NCI-H510A treated with DMSO at 0.1 percent for 48 hours (cell line): ENCODE data around the gene CAMK2A.

Source experiments
- DNase-seq: peaks from one replicate; lab custom pipeline; 2025; lab: John Stamatoyannopoulos, UW

CAMK2A gene

DNA sequence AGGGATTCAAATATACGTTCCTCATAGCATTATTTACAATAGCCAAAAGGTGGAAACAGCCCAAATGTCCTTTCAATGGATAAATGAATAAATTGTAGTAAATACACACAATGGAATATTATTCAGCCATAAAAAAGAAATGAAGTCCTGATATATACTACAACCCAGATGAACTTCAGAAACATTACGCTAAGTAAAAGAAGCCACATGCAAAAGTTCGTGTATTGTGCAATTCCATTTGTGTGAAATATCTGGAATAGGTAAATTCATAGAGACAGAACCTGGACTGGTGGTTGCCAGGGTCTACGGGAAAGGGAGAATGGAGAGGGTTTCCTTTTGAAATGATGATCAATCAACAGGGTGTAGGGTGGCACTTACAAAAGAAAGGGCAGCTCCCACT is 25.7 kb upstream of the CAMK2A start:
- DNase-seq: no peak

DNA sequence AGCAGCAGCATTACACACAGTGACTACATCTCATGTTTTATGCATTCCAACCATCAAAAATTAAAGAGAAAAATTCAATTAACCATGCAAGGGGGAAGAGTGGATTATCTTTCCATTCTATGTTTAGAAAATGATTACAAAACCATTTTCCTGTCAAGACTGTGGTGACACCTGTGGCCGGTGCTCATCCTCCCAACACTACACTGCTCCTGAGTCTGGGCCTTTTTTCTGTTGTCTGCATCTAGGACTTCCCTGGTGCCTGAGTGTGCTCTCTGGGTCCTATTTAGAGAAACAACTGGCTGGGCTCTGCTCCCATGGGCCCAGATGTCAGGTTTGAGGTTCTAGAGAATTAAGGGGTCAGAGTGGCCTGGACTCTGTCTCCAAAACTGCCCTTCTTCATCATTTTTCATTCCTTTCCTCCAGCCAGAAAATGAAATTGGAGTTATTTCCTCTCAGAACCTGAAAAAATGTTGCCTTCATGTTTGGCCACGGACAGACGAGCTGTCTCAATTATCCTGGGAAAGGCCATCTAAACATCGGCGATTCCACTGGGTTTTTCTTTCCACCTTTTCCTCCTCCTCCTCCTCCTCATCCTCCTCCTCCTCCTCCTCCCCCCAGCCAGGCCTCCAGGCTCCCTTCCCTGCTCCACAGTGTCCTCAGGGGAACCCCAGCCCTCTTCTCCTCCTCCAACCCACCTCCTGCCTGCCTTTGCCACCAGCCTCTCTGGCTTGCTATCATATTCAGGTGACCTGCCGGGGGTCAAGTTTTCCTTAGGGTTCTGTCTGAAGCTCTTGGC is 24.5 kb upstream of the CAMK2A start:
- no peak for DNase-seq

DNA sequence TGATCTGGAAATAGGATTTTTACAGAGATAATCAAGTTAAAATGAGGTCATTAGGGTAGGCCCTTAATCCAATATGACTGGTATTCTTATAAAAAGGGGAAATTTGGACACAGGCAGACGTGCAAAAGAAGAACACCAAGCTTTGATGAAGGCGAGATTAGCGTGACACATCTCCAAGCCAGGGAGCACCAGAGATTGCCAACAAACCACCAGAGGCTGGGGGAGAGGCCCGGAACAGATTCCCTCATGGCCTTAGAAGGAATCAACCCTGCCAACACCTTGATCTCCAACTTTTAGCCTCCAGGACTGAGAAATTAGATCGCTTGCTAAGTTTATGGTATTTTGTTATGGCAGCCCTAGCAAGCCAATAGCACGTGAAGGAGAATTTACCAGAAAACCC is 23.9 kb upstream of the CAMK2A start:
- DNase-seq: no peak

DNA sequence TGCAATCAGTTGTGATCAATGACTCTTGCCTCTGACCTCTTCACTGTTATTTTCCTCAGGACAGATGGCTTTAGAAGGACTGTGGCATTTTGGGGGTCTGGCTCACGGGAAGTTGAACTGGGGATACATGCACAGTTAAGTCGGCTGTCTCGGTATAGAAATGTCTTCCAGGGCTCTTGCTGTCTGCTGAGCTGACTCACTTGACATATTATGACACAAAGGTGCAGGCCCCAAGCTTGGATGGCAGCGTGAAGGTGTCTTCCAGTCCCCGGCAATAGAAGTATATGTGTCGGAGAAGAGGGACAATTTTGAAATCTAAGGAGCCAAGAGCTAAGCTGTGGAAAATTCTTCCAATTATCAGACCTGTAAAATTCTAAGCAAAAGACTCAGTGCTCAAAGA is 22.9 kb upstream of the CAMK2A start:
- DNase-seq: no peak

DNA sequence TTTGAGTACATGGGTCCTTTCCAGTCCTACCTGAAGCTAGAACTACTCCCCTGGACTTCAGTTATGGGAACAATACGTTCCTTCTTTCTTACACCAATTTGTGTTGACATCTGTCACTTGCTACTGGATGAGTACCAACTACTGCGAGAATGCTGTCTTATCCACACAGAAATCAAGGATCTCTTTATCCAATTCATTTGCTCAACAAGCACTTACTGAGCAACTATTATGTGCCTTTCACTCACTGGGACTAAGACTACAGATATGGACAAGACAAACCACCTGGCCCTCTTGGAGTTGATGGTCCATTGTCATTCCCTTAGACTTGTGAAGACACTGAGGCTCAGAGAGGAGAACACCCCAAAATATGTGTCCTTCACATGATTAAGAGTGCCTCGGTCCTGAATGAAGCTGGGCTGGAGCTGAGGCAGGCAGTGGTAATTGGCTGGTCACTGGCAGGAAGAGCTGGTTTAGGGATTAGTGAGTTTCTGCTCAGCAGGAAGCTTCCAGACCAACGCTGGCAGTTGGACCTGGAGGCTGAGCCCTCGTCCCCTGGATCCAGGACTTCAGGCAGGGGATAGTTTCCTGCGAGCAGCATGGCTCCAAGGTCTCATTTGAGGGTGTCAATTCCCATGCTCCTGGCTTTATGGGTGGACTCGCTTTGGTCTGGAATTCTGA is 21.6 kb upstream of the CAMK2A start:
- DNase-seq: no peak

DNA sequence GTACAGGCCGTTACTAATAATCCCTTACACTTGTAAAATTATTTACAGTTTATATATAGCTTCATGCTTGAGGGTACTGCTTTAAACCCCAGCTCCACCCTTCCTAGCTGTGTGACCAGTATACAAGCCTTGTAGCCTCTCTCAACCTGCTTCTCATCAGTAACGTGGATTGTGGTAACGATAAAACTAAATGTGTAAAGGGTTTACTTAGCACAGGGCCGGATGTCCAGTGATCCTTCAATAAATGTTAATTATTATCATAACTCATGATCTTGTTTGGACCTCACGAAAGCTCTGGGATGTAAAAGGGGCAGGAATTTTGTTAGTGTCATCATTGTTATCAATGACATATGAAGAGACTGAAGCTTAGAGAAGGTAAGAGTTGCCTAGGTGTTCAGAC is 20.7 kb upstream of the CAMK2A start:
- no peak for DNase-seq

DNA sequence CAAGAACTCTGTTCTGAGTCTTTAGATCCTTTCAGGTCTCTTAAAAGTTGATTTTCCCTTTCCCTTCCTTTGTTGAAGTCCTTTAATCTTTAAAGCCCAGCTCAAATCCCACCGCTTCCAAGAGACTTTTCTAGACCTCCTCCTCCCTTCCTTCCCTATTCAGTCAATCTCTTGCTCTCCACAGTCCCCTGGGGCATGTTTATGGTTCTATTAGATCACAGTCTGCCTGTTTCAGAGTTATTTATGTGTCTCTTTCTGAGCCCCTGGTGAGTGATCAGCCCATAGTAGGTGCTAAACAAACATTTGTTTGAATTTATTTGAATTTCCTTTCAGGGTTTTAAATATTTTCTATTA is 20.3 kb upstream of the CAMK2A start:
- DNase-seq: no peak

DNA sequence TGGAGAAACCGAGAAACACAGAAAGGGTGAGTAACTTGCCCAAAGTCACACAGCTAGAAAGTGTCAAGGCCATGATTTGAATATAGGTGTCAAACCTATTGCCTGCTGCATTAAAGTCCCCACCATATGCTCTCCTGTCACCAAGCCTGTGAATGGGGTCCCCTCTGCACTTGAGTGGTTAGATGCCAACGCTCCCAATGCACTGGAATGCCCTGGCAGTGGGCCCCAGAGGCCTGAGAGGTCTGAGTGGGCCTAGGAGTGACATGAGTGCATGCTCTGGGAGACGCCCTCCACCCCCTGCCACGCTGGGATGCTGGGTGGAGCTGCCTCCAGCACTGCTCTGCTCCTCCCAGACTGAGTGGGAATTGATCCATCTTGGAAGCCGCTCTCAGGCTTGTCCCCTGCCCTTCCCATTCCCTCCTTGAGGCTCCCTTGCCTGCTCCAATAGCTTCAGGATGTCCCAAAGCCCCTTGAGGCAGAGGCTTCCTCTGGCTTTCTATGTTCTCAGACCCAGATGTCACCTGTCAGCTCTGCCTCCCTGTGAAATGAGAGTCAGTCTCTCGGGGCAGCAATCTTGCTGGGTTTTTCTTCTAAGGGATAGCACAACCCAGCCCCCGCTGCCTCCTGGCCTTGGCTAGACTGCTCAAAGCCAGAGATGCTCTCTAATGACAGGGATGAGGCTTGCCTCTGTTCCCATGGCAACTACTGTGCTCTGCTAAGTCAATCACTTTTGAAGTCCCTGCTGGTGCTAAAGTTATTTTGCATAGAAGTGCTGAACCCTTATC is 19.7 kb upstream of the CAMK2A start:
- no peak for DNase-seq

DNA sequence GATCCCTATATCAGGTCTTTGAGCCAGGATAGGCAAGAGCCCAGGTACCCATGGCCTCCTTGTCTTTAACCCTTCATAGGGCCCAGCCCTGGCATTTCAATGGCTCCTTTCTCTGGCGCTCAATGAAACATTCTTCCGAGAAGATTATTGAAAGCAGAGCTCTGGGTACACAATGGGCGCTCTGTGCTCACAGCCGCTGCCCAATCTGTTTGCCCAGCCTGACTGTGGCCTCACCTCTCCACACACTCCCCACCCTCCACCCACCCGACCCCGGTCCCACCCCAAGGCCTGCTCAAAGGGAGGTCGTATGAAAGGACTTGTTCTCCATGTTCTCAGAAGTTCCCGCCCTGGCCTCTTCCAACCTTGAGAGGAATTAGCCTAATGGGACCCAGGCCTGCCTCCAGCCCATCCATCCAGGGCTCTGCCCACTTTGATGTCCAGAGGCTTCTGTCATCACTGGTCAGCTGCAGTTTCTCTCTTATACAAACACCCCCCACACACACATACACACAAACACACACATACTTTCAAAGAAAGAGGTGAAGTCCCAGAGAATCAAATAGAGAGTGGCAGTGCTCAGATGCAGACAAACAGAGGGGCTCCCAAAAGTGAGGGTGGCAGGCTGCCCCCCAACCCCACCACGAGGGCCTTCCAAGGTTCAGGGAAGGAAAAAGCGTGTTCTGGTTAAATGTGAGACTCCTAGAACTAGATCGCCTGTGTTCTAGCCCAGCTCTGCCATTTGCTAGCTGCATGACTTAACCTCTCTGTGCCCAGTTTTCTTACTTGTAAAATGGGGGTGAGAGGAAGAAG is 18.2 kb upstream of the CAMK2A start:
- no peak for DNase-seq

DNA sequence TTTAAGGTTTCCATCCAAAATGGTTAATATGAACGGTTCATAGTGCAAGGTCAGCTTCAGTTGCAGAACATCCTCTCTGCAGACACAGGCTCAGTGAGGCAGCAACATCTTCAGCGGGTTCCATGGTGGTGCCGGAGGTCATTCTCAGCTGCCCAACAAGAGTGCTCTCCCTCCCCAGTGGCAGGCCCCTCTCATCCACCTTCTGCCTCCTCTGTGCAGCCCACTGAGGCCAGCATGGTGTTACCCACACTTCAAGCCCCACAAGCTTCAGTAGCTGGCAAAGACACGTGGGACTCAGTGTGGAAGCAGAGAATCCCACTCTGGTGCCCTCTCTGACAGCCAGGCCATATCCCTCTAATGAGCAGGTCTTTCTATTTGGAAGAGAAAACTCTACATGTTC is 17.2 kb upstream of the CAMK2A start:
- DNase-seq: no peak

DNA sequence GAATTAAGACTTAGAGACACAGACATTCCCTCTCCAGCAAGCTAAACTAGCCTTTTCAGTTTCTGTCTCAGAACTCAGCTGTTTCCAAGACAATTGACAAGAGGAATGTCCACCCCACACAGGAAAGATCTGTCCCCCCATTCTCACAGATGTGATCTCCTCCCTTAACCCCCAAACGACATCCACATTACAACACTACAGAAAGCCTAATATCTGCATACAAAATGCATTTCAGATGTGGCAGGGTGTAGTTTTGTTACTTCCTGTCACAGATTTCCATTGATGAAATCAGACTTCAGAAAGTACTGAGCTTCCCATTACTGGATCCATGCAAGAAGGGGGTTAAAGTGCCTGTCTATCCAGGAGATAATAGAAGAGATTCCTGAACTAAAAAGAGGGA is 16.0 kb upstream of the CAMK2A start:
- DNase-seq: no peak

DNA sequence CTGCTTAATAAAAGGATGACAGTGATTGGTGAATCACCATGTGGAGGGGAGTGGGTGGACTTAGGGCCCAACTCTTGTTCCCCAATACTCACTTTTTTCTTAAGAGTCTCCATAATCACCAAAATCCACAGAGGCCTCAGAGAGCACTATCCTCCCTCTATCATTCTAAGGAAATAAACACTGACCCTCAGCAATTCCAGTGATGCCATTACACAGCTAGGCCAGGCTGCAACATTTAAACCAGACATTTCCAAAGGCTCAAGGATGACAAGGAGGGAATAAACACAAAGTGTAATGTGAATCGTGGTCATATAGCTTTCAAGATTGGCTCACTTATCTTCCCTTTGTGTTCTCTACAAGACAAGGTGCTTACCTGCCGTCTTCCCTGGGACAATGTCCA is 15.5 kb upstream of the CAMK2A start:
- DNase-seq: no peak

DNA sequence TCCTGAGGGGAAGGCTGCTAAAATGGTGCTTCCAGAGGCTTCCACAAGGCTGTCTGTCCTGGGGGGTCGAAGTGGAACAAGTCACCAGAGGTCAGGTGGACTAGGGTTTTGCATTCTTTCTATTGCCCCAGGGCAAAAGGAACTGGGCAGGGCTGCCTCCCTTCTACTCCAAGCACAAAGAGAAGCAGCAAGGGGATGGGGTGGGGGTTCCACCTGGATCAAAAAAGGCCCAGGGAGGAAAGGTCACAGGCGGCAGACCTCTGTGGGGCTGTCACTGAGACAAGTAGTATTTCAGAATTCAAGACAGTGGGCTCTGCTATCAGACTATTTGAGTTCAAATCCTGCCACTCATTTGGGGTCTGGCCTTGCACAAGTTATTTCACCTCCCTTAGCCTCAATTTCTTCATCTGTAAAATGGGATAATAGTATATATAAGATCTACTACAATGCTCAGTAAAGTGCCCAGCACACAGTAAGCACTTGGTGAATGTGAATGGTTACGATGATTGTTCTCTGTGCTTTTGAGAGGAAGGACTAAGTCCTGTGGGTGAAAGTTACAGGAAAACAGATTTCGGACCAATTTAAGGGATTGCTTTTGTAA is 15.0 kb upstream of the CAMK2A start:
- no peak for DNase-seq

DNA sequence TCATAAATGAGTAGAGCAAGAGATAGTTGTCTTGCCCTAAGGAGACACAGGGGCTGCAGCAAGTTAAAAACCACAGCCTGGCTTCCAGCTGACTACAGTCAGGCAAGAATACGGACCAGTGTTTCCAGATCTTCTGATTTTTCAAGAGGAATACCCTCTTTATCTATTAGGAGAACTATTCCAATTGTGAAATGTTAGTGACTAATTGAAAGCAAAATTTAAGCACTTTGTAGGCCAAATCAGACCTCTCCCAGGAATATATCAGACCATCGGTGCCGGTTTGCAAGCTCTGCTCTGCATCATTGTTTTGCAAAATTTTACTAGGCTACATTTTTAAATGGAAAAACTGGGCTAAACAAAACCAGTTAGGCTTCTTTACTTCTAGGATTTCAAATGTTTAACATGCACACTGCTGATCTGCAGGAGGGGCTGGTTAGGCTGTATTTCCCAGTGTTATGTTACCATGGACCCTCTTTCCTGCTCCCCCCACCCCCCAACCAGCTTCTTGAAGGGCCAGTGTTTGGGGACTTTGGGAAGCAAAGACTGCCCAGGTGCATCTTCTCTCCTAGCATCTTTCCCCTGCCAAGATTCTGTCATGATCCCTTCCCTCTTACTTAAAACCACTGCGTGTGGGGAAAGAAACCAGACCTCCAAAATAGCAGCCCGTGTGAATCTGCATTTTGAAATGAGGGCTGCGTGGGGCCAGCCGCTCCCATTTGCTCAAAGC is 14.2 kb upstream of the CAMK2A start:
- no peak for DNase-seq

DNA sequence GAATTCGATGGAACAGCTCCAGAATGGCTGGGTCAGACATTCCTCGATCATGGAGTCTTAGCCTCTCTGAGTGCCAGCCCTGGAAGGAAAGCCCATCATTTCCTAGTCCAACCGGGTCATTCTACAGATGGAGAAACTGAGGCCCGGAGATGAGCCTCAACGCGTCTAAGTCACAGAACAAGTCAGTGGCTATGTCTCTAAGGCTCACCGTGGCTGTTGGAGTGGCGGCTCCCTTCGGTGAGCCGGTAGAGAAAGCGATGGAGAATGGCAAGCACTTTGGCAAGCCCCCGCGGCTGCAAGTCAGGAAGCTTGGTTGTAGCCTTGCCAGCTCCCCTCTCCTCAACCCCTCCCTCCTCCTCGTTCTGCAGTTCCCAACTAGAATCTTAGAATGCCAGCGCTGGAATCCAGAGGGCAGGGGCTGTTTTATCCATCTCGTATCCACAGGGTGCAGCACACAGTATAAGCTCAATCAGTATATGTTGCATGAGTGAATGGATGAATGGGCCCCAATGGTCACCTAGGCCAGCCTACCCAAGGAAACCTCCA is 13.6 kb upstream of the CAMK2A start:
- no peak for DNase-seq

DNA sequence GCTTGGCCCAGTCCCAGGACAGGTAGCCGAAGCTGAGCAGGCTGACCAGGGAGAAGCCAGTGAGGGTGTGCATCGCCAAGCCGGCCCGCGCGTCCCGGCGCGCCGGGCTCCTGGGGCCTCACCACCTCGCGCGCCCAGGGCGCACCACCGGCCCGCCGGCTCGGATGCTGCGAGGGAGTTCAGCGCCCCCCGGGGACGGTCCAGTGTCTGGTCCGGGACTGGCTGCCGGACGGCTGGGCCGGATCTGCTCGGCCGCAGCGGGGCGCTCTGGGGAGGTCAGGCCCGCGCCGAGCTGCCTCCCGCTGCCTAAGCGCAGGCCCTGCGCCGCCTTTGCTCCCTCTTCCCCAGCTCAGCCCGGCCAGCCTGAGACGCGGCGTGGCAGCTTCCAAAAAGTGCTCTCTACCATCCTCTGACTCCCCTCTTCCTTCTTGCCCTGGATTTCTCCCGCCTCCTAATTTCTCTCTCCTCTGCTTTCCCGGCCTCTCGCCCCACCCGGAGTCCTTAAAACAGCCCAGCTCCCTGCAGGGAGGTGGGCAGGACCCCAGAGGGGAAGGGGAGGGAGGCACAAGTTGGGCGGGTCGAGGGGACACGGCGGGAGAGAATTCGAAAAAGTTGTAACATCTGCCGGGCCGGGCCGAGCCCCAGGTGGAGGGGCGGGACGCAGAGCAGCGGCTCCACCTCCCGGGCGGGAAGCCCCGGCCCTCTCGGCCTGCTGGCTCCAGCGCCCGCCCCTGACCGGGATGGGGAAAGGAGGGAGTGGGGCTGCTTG is 12.9 kb upstream of the CAMK2A start, which contains the start of gene ARSI:
ARSI (minus strand) TSS at position 605 of the 769 bp plus-strand sequence; CDS start at position 73, 532 bp downstream.
- DNase-seq: no peak

DNA sequence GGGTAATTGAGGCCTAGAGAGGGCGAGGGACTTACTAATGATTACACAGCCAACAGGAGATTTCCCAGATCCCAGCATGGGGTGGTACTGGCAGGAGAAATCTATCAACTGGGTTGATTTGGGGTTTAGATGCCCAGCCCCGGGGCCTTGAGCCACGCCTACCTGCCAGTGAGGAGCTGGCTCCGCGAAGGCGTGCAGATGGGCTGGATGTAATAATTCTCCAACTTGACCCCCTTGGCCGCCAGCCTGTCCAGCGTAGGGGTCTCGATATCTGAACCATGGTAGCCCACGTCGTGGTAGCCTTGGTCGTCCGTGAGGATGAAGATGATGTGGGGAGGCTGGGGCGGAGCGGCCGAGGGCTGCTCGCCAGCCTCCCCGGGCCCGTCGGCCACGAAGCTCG is 12.3 kb upstream of the CAMK2A start:
- no peak for DNase-seq

DNA sequence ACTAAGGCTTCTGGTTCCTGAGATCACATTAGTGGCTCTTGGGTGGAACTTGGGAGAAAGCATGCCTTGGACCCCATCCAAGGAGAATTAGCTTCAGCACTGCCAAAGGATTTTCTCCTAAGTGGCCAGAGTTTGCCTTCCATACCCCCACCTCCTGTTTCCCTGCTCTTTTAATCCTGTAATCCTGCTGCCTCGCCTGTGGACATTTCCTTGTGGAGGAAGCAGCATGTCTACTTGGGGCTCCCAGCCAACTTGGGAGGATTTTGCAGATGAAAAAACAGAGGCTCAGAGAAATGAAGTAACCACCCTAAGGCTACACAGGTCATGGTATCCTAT is 11.6 kb upstream of the CAMK2A start:
- no peak for DNase-seq

DNA sequence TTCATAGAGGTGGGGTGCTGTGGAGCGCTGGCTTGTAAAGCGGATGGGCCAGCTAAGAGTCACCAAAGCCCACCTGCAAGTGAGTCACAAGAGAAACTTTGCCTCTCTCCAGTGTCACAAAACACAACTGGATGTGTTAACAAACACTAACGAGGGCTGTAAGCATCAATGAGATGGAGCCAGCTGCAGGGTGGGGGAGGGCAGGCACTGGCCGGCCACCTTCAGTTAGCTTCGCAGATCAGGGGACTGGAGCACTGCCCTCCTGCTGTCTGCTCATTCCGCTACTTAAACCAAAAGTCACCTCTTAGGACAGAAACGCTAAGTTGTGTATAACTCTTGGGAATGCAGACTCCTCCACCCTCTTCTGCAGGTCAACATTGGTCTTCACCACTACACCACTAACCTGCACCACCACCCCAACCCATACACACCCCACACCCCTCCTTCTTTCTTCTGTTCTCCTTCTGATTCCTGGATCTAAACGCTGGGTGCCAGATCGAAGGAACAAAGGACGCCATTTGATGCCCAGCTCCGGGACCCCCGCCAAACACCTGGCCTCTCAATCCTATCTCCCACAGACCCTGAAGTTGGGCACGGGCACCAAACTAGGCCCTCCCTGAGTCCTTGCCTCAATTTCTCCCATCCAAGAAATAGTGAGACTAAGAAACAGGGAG is 11.1 kb upstream of the CAMK2A start:
- DNase-seq: no peak
